Osteocyte (in vitro differentiated cells): ENCODE results near the gene SH3RF3. TPM values are rescaled to one million over a fixed set of nuclear protein-coding genes. Genes with fewer than 3 reads are reported as not detected.
A peak's percentile ranks its signal among the peaks of the same experiment; 100 is the strongest.

Source experiments
- DNase-seq: peaks from one replicate; pipeline ENCODE4 v3.0.0; 2021; ENCODE audit warnings: mixed read lengths; ENCODE audit not compliant: unreplicated experiment; ENCODE audit errors: extremely low spot score
- H3K27ac Mint-ChIP-seq: one replicate; pipeline ENCODE4 v1.8.0; 2021; ENCODE audit warnings: mild to moderate bottlenecking, mixed read lengths; ENCODE audit not compliant: unreplicated experiment
- H3K27me3 Mint-ChIP-seq: one replicate; pipeline ENCODE4 v1.8.0; 2021; ENCODE audit warnings: mixed read lengths; ENCODE audit not compliant: unreplicated experiment
- H3K36me3 Mint-ChIP-seq: one replicate; pipeline ENCODE4 v1.8.0; 2021; ENCODE audit warnings: mixed read lengths; ENCODE audit not compliant: unreplicated experiment
- H3K4me1 Mint-ChIP-seq: one replicate; pipeline ENCODE4 v1.8.0; 2021; ENCODE audit warnings: mixed read lengths; ENCODE audit not compliant: unreplicated experiment
- H3K4me3 Mint-ChIP-seq: one replicate; pipeline ENCODE4 v1.8.0; 2021; ENCODE audit warnings: mild to moderate bottlenecking, moderate library complexity, mixed read lengths; ENCODE audit not compliant: unreplicated experiment
- H3K9me3 Mint-ChIP-seq: one replicate; pipeline ENCODE4 v1.8.0; 2021; ENCODE audit warnings: mixed read lengths; ENCODE audit not compliant: unreplicated experiment
- total RNA-seq: library from RNA; stranded (reverse); gene quantifications from 2 replicates; pipeline ENCODE4 v1.2.1, GENCODE V29; 2021
- TF ChIP-seq, protein P1 (sequence below): fragments of 200-600 bp; sonication (generic); IDR thresholded peaks from 2 replicates; pipeline ENCODE4 v1.5.0; 2021; ENCODE audit warnings: antibody characterized with exemption, mild to moderate bottlenecking, moderate library complexity

The SH3RF3 gene
- total RNA-seq, 1 donor from 2014 or later: 79.4 TPM

DNA sequence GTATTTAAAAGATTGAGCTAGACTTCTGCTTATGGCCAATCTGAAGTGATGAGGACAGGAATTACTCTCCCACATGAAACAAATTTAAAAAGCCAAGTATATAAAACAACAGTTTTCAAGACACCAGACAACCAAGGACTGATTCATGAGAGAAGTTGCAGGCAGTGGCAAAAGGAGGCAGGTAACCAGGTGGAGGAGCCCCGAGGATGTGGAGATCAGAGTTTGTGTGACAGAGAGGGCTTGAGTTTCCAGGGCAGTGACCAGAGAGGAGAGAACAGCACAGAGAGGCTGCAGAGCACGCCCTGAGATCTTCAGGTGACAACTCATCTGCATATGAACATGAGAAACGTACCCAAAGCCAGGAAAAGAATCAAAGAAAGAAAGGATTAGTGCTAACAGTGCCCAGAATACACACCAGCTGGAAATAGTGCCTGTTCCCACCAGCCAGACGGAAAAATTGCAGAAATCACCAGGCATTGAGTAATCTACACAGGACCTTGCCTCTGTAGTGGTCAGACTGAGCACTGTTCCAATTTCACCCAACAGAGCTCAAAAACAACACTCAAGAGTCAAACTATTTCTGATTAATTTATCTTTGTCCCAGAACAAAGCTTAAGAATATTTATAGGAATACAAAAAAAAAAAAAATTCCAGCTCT lies 311.6 kb downstream of the SH3RF3 start:
- Mint-ChIP-seq H3K4me3 (no peak overlapping the region), H3K4me1 (peaks cover 61% of the 10 kb centered on the region), H3K36me3 (peaks cover 74% of the 10 kb centered on the region), H3K27me3 (no peaks in the 10 kb centered on the region), H3K27ac (peak overlapping the region; percentile 96), H3K9me3 (peaks cover 42% of the 10 kb centered on the region)
- TF ChIP-seq, protein P1, sequence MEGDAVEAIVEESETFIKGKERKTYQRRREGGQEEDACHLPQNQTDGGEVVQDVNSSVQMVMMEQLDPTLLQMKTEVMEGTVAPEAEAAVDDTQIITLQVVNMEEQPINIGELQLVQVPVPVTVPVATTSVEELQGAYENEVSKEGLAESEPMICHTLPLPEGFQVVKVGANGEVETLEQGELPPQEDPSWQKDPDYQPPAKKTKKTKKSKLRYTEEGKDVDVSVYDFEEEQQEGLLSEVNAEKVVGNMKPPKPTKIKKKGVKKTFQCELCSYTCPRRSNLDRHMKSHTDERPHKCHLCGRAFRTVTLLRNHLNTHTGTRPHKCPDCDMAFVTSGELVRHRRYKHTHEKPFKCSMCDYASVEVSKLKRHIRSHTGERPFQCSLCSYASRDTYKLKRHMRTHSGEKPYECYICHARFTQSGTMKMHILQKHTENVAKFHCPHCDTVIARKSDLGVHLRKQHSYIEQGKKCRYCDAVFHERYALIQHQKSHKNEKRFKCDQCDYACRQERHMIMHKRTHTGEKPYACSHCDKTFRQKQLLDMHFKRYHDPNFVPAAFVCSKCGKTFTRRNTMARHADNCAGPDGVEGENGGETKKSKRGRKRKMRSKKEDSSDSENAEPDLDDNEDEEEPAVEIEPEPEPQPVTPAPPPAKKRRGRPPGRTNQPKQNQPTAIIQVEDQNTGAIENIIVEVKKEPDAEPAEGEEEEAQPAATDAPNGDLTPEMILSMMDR: no peak
- no peak for DNase-seq

DNA sequence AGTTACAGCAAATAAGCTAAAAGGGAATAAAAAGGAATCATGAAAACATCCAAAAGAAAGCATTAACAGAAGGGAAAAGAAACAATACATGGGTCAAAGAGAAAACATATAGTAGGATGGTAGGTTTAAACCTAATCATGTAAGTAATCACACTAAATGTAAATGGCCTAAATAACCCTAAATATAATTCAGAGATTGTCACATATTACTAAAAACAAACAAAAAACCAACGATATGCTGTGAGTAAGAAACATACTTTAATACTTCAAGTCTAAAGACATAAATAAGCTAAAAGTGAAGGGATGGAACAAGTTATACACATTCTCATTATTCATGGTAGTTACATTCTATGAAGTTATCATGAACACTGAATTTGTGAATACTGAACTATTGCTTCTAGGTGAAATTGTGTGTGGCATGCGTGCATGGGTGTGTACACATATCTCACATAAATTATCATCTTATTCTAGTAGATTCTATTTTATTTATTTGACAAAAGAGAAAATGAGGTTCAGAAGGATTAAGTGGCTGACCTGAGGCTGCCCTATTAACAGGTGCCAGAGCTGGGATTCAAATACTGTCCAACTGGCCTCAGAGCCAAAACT lies 313.8 kb downstream of the SH3RF3 start:
- TF ChIP-seq, protein P1: no peak
- H3K9me3 Mint-ChIP-seq: peaks cover 42% of the 10 kb centered on the region
- H3K4me3 Mint-ChIP-seq: peak overlapping the region; percentile 8
- no peak for DNase-seq
- no peaks in the 10 kb centered on the region for H3K27me3 Mint-ChIP-seq
- peaks cover 61% of the 10 kb centered on the region for H3K4me1 Mint-ChIP-seq
- peaks cover 69% of the 10 kb centered on the region for H3K36me3 Mint-ChIP-seq
- H3K27ac Mint-ChIP-seq: peak overlapping the region; percentile 19

DNA sequence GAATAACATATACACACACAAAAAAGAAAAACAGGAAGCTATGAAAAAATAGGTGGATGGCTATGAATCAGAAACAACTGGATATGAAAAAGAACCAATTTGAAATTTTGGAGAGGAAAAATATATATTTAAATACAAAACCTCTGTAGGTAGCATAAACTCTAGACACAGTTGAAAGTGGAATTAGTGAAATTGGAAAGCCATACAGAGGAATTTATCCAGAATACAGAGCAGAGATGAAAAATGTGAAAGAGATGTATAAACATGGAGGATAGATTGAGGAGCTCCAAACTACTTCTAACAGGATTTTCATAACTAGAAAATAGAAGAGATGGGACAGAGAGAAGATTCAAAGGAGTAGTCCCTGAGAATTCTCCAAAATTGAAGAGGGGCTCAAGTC lies 315.9 kb downstream of the SH3RF3 start:
- Mint-ChIP-seq H3K4me1 (peaks cover 53% of the 10 kb centered on the region), H3K9me3 (peaks cover 40% of the 10 kb centered on the region), H3K27me3 (no peaks in the 10 kb centered on the region), H3K36me3 (peaks cover 56% of the 10 kb centered on the region), H3K4me3 (no peak overlapping the region), H3K27ac (peak overlapping the region; percentile 97)
- TF ChIP-seq, protein P1: no peak
- no peak for DNase-seq

DNA sequence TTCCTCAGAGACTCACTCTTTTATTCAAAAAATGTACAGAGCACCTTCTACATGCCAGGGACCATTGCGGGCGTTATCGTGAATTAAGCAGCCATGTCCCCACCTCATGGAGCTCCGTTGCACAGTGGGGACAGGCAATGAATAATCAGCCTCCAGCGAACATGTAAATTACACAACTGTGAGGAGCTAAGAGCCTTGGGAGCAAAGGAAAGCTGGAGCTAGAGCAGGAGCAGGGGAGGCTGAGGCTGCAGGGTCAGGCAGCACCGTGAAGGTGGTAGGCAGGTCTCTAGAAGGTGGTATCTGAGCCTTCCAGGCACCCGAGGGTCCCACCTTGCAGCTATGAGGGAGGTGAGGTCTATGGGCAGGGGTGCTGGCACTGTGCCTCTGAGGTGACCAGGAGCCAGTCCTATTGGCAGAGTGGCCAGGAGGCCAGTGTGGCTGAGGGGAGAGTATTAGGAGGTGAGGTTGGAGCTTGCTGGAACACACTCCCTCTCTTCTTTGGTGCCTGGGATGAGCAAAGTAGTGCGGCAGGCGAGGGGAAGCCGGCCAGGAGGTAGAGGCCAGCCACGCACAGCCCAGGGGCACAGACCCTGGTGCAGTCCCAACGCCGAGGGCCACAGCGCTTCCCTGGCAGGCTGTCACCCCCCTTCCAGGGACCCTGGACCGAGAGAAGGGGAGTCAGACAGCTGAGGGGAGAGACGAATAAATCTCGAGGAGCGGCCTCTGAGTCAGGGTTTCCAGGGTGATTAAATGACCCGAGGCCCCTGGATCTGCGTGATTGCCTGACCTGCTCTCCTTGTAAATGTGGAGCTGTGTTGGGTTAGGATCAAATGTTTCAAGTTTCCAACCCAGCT lies 317.5 kb downstream of the SH3RF3 start:
- Mint-ChIP-seq H3K27me3 (no peaks in the 10 kb centered on the region), H3K27ac (peak overlapping the region; percentile 97), H3K36me3 (peaks cover 45% of the 10 kb centered on the region), H3K4me3 (peak overlapping the region; percentile 42), H3K9me3 (peaks cover 29% of the 10 kb centered on the region), H3K4me1 (peaks cover 45% of the 10 kb centered on the region)
- peak; percentile 76 for DNase-seq
- TF ChIP-seq, protein P1: no peak

DNA sequence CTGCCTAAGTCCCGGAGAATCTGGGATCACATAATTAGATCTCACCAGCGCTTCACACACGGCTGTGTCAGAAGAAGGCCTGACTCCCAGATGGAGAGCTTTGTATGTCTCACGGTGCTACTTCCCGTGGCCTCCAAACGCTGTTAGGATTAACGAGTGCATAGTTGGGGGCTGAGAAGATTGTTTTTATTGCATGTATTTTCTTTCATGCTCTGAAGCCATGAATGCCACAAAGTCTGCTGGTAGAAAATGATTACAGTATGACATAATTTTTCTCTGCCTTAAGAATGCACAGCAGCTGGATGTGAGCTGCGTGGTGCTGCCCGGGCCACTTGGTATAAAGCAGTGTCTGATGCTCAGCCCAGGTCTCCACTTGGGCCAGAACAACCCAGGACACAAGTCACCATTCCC lies 318.3 kb downstream of the SH3RF3 start:
- H3K36me3 Mint-ChIP-seq: peaks cover 45% of the 10 kb centered on the region
- TF ChIP-seq, protein P1: no peak
- H3K9me3 Mint-ChIP-seq: peaks cover 26% of the 10 kb centered on the region
- DNase-seq: peak; percentile 87
- H3K4me1 Mint-ChIP-seq: peaks cover 53% of the 10 kb centered on the region
- peak overlapping the region; percentile 97 for H3K27ac Mint-ChIP-seq
- H3K4me3 Mint-ChIP-seq: peak overlapping the region; percentile 5
- H3K27me3 Mint-ChIP-seq: no peaks in the 10 kb centered on the region
